H1 (cell line): ENCODE data around the gene SH2D1A. TPM values are rescaled to one million over a fixed set of nuclear protein-coding genes. Genes with fewer than 3 reads are reported as not detected.

ENCODE experiments used
- CTCF ChIA-PET: fragments of 300-600 bp; sonication (Branson Sonifier 250); formaldehyde crosslinking; loops from one replicate; lab custom pipeline; 2021; ENCODE audit not compliant: partially characterized antibody; lab: Charles Lee
- POLR2A ChIA-PET: fragments of 300-600 bp; sonication (Branson Sonifier 250); formaldehyde crosslinking; loops from one replicate; lab custom pipeline; 2021; ENCODE audit warnings: inconsistent platforms; ENCODE audit not compliant: partially characterized antibody; lab: Charles Lee
- DNase-seq, 2 experiments: peaks; one replicate each; pipeline versions ENCODE4 v3.0.0 to v3.0.0-alpha.2; 2010 to 2022; ENCODE audit warnings: low spot score in 2 of 2, low read depth in 1 of 2, mixed read lengths in 1 of 2
- FAIRE-seq: peaks from 2 replicates; lab custom pipeline; 2011; peaks lifted over from hg19 to GRCh38; lab: Jason Lieb, UNC
- H2AFZ ChIP-seq: 2 replicates; pipeline ENCODE4 v1.8.1; 2012; ENCODE audit warnings: low read length, inconsistent platforms
- H2AK5ac ChIP-seq: 2 replicates; pipeline ENCODE4 v1.6.1; 2013; ENCODE audit warnings: low read depth, low read length
- H2BK120ac ChIP-seq: replicated peaks from 2 replicates; pipeline ENCODE3; 2013; ENCODE audit warnings: low read depth, low read length, inconsistent platforms
- H2BK12ac ChIP-seq: 2 replicates; pipeline ENCODE4 v1.6.1; 2013; ENCODE audit warnings: low read depth, low read length
- H2BK15ac ChIP-seq: 2 replicates; pipeline ENCODE4 v1.6.1; 2013; ENCODE audit warnings: low read length
- H2BK20ac ChIP-seq: 2 replicates; pipeline ENCODE4 v1.6.1; 2013; ENCODE audit warnings: low read length
- H2BK5ac ChIP-seq: 2 replicates; pipeline ENCODE4 v1.6.1; 2013; ENCODE audit warnings: low read depth, low read length
- H3K14ac ChIP-seq: 2 replicates; pipeline ENCODE4 v1.6.1; 2013; ENCODE audit warnings: inconsistent platforms; ENCODE audit not compliant: insufficient read length
- H3K18ac ChIP-seq: 2 replicates; pipeline ENCODE4 v1.6.1; 2013; ENCODE audit warnings: low read length; ENCODE audit errors: extremely low read depth
- H3K23ac ChIP-seq: 2 replicates; pipeline ENCODE4 v1.6.1; 2013; ENCODE audit warnings: inconsistent platforms; ENCODE audit not compliant: insufficient read length
- H3K23me2 ChIP-seq: 2 replicates; pipeline ENCODE4 v1.6.1; 2013; ENCODE audit warnings: low read depth, low read length
- H3K27ac ChIP-seq: 2 replicates; pipeline ENCODE4 v1.6.1; 2011; ENCODE audit warnings: low read depth, low read length, inconsistent platforms
- H3K27me3 ChIP-seq, 4 experiments: replicated peaks in 1 of 4; 1 replicate in 1 of 4; 2 replicates in 3 of 4; pipeline versions ENCODE4 v1.6.1 to v1.8.1; 2011 to 2013; ENCODE audit warnings: low read length in 3 of 4, mild to moderate bottlenecking in 3 of 4, inconsistent platforms in 2 of 4, mixed read lengths in 2 of 4, moderate library complexity in 1 of 4; ENCODE audit not compliant: control insufficient read depth in 3 of 4, insufficient read depth in 3 of 4; ENCODE audit errors: extremely low read depth in 1 of 4
- H3K36me3 ChIP-seq, 4 experiments: 2 replicates each; pipeline versions ENCODE4 v1.6.1 to v1.8.1; 2011 to 2013; ENCODE audit warnings: mild to moderate bottlenecking in 4 of 4, low read length in 3 of 4, moderate library complexity in 2 of 4, control low read depth in 1 of 4, inconsistent platforms in 1 of 4; ENCODE audit not compliant: insufficient read depth in 4 of 4, control insufficient read depth in 2 of 4
- H3K4ac ChIP-seq: replicated peaks from 2 replicates; pipeline ENCODE3; 2013; ENCODE audit warnings: low read length, low read depth, mixed read lengths, inconsistent platforms; ENCODE audit not compliant: insufficient read length
- H3K4me1 ChIP-seq, 4 experiments: replicated peaks in 1 of 4; 1 replicate in 1 of 4; 2 replicates in 3 of 4; pipeline versions ENCODE4 v1.6.1 to v1.8.1; 2011 to 2013; ENCODE audit warnings: low read length in 3 of 4, inconsistent platforms in 2 of 4, mixed read lengths in 1 of 4; ENCODE audit not compliant: insufficient read depth in 4 of 4, control insufficient read depth in 3 of 4
- H3K4me2 ChIP-seq, 2 experiments: 2 replicates each; pipeline versions ENCODE4 v1.6.1 to v1.8.1; 2011 to 2013; ENCODE audit warnings: low read depth in 2 of 2, low read length in 2 of 2, control low read depth in 1 of 2, inconsistent platforms in 1 of 2, mild to moderate bottlenecking in 1 of 2; ENCODE audit not compliant: insufficient read depth in 1 of 2
- H3K4me3 ChIP-seq, 4 experiments: fragments of 200-600, 300-600 bp in 1 of 4; sonication (generic), shearing (Covaris generic), sonication (Bioruptor Twin) in 1 of 4; 2 replicates each; pipeline versions ENCODE4 v1.5.1 to v1.8.1; 2011 to 2016; ENCODE audit warnings: low read length in 4 of 4, low read depth in 3 of 4, control low read depth in 2 of 4, inconsistent platforms in 2 of 4, mild to moderate bottlenecking in 2 of 4, mixed read lengths in 1 of 4, moderate library complexity in 1 of 4; ENCODE audit not compliant: insufficient read depth in 2 of 4; ENCODE audit errors: extremely low read depth in 1 of 4
- H3K56ac ChIP-seq: replicated peaks from 2 replicates; pipeline ENCODE3; 2013; ENCODE audit warnings: low read depth, mild to moderate bottlenecking, mixed read lengths, low read length, inconsistent platforms; ENCODE audit not compliant: insufficient read length
- H3K79me1 ChIP-seq: 2 replicates; pipeline ENCODE4 v1.6.1; 2013; ENCODE audit warnings: low read depth, low read length, control low read depth
- H3K79me2 ChIP-seq, 2 experiments: 2 replicates each; pipeline versions ENCODE4 v1.6.1 to v1.8.1; 2012 to 2013; ENCODE audit warnings: low read length in 2 of 2, mild to moderate bottlenecking in 2 of 2, inconsistent platforms in 1 of 2; ENCODE audit not compliant: insufficient read depth in 2 of 2, control insufficient read depth in 1 of 2
- H3K9ac ChIP-seq, 4 experiments: replicated peaks in 1 of 4; 1 replicate in 1 of 4; 2 replicates in 3 of 4; pipeline versions ENCODE4 v1.6.1 to v1.8.1; 2011 to 2013; ENCODE audit warnings: low read depth in 3 of 4, low read length in 3 of 4, control low read depth in 2 of 4, mild to moderate bottlenecking in 2 of 4, moderate library complexity in 2 of 4, inconsistent platforms in 1 of 4; ENCODE audit errors: extremely low read depth in 1 of 4
- H3K9me3 ChIP-seq, 2 experiments: 2 replicates each; pipeline versions ENCODE4 v1.6.1 to v1.8.1; 2012 to 2013; ENCODE audit warnings: mild to moderate bottlenecking in 2 of 2, moderate library complexity in 2 of 2, control low read depth in 1 of 2, inconsistent platforms in 1 of 2, low read depth in 1 of 2, low read length in 1 of 2, mixed read lengths in 1 of 2; ENCODE audit not compliant: insufficient read depth in 2 of 2
- H4K20me1 ChIP-seq, 2 experiments: replicated peaks in 1 of 2; 2 replicates each; pipeline versions ENCODE3 to v1.8.1; 2011 to 2013; ENCODE audit warnings: inconsistent platforms in 2 of 2, low read length in 2 of 2, mild to moderate bottlenecking in 1 of 2; ENCODE audit not compliant: insufficient read depth in 2 of 2, control insufficient read depth in 1 of 2
- H4K5ac ChIP-seq: 2 replicates; pipeline ENCODE4 v1.6.1; 2013; ENCODE audit warnings: low read length, low read depth, mixed read lengths, inconsistent platforms; ENCODE audit not compliant: insufficient read length
- H4K8ac ChIP-seq: 2 replicates; pipeline ENCODE4 v1.8.0; 2013; ENCODE audit warnings: mild to moderate bottlenecking, moderate library complexity, low read length, inconsistent platforms; ENCODE audit not compliant: insufficient read depth; ENCODE audit errors: extremely low read depth
- H4K91ac ChIP-seq: replicated peaks from 2 replicates; pipeline ENCODE3; 2013; ENCODE audit warnings: low read length, mixed read lengths, inconsistent platforms; ENCODE audit not compliant: insufficient read length
- CBX8 ChIP-seq: fragments of 300-800, 300-1000 bp; sonication (generic); IDR thresholded peaks from 2 replicates; pipeline ENCODE4 v1.7.1; 2016; ENCODE audit warnings: low read depth, low read length, borderline replicate concordance
- CHD1 ChIP-seq: IDR thresholded peaks from 2 replicates; pipeline ENCODE4 v1.6.1; 2012; ENCODE audit warnings: low read depth, low read length, improper control_type of control experiment
- CTBP2 ChIP-seq: IDR thresholded peaks from 2 replicates; pipeline ENCODE4 v1.7.0; 2011; ENCODE audit warnings: borderline replicate concordance, mild to moderate bottlenecking, moderate library complexity, mixed read lengths, low read length; ENCODE audit not compliant: insufficient read depth, insufficient read length
- EP300 ChIP-seq, 2 experiments: IDR thresholded peaks; 1 replicate in 1 of 2; 2 replicates in 1 of 2; pipeline ENCODE4 v1.6.1; 2011 to 2012; ENCODE audit warnings: low read depth in 2 of 2, low read length in 2 of 2, mild to moderate bottlenecking in 2 of 2, borderline replicate concordance in 1 of 2, inconsistent platforms in 1 of 2, moderate library complexity in 1 of 2
- JUN ChIP-seq: IDR thresholded peaks from 2 replicates; pipeline ENCODE4 v1.6.1; 2011; ENCODE audit warnings: low read depth, mild to moderate bottlenecking, improper control_type of control experiment, low read length
- KDM4A ChIP-seq: IDR thresholded peaks from one replicate; pipeline ENCODE4 v1.7.1; 2012; ENCODE audit warnings: low read depth, mild to moderate bottlenecking, moderate library complexity, low read length, inconsistent platforms; ENCODE audit not compliant: severe bottlenecking
- NRF1 ChIP-seq: IDR thresholded peaks from 2 replicates; pipeline ENCODE4 v1.6.1; 2011; ENCODE audit warnings: mild to moderate bottlenecking, low read depth, low read length, improper control_type of control experiment
- POU5F1 ChIP-seq: IDR thresholded peaks from 2 replicates; pipeline ENCODE4 v1.6.1; 2011; ENCODE audit warnings: low read depth, mild to moderate bottlenecking, low read length, moderate library complexity
- RBBP5 ChIP-seq: IDR thresholded peaks from 2 replicates; pipeline ENCODE4 v1.7.1; 2012; ENCODE audit warnings: low read depth, mild to moderate bottlenecking, inconsistent platforms, low read length, moderate library complexity, borderline replicate concordance
- RXRA ChIP-seq: IDR thresholded peaks from 2 replicates; pipeline ENCODE4 v1.6.1; 2011; ENCODE audit warnings: low read depth, mild to moderate bottlenecking, low read length, moderate library complexity; ENCODE audit not compliant: insufficient read depth
- SIRT6 ChIP-seq: IDR thresholded peaks from one replicate; pipeline ENCODE4 v1.7.1; 2012; ENCODE audit warnings: low read length, inconsistent platforms
- SP2 ChIP-seq: IDR thresholded peaks from 2 replicates; pipeline ENCODE4 v1.6.1; 2012; ENCODE audit warnings: mild to moderate bottlenecking, low read length, inconsistent platforms
- USF2 ChIP-seq: IDR thresholded peaks from 2 replicates; pipeline ENCODE4 v1.6.1; 2011; ENCODE audit warnings: low read length, improper control_type of control experiment
- ZNF274 ChIP-seq: IDR thresholded peaks from 2 replicates; pipeline ENCODE4 v1.7.0; 2012; ENCODE audit warnings: low read length, borderline replicate concordance; ENCODE audit errors: extremely low read depth
- WGBS, 2 experiments: shearing (Covaris generic) in 1 of 2; methylation state at CpG; one replicate each; pipeline versions ENCODE4 v1.1.6 to v1.1.7; 2013 to 2015; ENCODE audit warnings: low lambda C conversion rate in 2 of 2, mixed read lengths in 2 of 2, inconsistent platforms in 1 of 2, low coverage in 1 of 2, missing lambda C conversion rate in 1 of 2; ENCODE audit not compliant: insufficient replicate concordance in 2 of 2, insufficient coverage in 1 of 2, insufficient read length in 1 of 2; ENCODE audit errors: extremely low coverage in 1 of 2, missing lambda C conversion rate in 1 of 2; 5-methylcytosine and 5-hydroxymethylcytosine counted together
- polyA plus RNA-seq, 7 experiments: library from polyadenylated mRNA; depleted of rRNA in 3 of 7; stranded (reverse) in 5 of 7; unstranded in 2 of 7; fragments of >200 nt in 5 of 7; fragments of 200-250 nt in 2 of 7; gene quantifications; 1 replicate in 5 of 7; 2 replicates in 1 of 7; 4 replicates in 1 of 7; pipeline versions ENCODE4 v1.2.1 to v1.2.3, GENCODE V29; 2011 to 2013; ENCODE audit warnings: missing spikeins in 2 of 7, mixed read lengths in 2 of 7
- total RNA-seq: library from RNA; stranded (reverse); fragmentation: NEBNext Ultra II Directional; extraction: Animal tissue kit (Norgen Biotek cat#: 25700); gene quantifications from 2 replicates; pipeline ENCODE4 v1.2.1, GENCODE V29; 2021

The SH2D1A gene
- total and polyA plus RNA-seq, 2 of the 8 experiments (the other 6 are each of a cell fraction or from before 2014, with no cell fraction given) = not detected

GRCh38 chrX:124354648-124355047 is 8.3 kb downstream of the SH2D1A start:
- H3K79me2 ChIP-seq = no peaks in the 10 kb centered on the region
- H4K20me1 ChIP-seq = no peaks in the 10 kb centered on the region
- no peak overlapping the region for H2BK20ac ChIP-seq
- no peak overlapping the region for H3K18ac ChIP-seq
- DNase-seq = no peak
- no peak overlapping the region for H3K56ac ChIP-seq
- H3K23ac ChIP-seq = no peak overlapping the region
- no peak overlapping the region for H3K27ac ChIP-seq
- no peak overlapping the region for H3K9ac ChIP-seq
- no peak overlapping the region for H2BK15ac ChIP-seq
- H4K91ac ChIP-seq = no peak overlapping the region
- 75% methylated on average over 2 of the region's 2 CpGs; no CpG with 5 or more reads in 1 of the 2 experiments for WGBS, 2 experiments
- no peak overlapping the region for H3K4me3 ChIP-seq
- no peak overlapping the region for H2BK5ac ChIP-seq
- peak; percentile 13 for FAIRE-seq
- H2AFZ ChIP-seq = no peak overlapping the region
- no peak overlapping the region for H2BK120ac ChIP-seq
- H3K9me3 ChIP-seq = no peaks in the 10 kb centered on the region
- no peaks in the 10 kb centered on the region for H3K4me1 ChIP-seq
- no peaks in the 10 kb centered on the region for H3K27me3 ChIP-seq
- no peaks in the 10 kb centered on the region for H3K23me2 ChIP-seq
- H3K4me2 ChIP-seq = no peak overlapping the region
- no peak overlapping the region for H4K8ac ChIP-seq
- H2BK12ac ChIP-seq = no peak overlapping the region
- no peak overlapping the region for H3K4ac ChIP-seq
- H3K36me3 ChIP-seq = no peaks in the 10 kb centered on the region
- no peaks in the 10 kb centered on the region for H3K79me1 ChIP-seq
- no peak overlapping the region for H2AK5ac ChIP-seq
- CTCF ChIA-PET = no interaction called here
- POLR2A ChIA-PET = no interaction called here
- no peak overlapping the region for H3K14ac ChIP-seq
- H4K5ac ChIP-seq = no peak overlapping the region
- TF ChIP-seq SP2 = no peak
- TF ChIP-seq USF2 = no peak
- no peak for TF ChIP-seq KDM4A
- no peak for TF ChIP-seq RBBP5
- TF ChIP-seq CHD1 = no peak
- TF ChIP-seq POU5F1 = no peak
- no peak for TF ChIP-seq ZNF274
- TF ChIP-seq RXRA = no peak
- no peak for TF ChIP-seq JUN
- no peak for TF ChIP-seq SIRT6
- TF ChIP-seq NRF1 = no peak
- no peak for TF ChIP-seq CTBP2
- no peak for TF ChIP-seq EP300 (IDR thresholded peaks at IDR 0.05; ENCODE audit: borderline replicate concordance in 1 of 2, low read depth in 2 of 2, low read length in 2 of 2)
- TF ChIP-seq CBX8 = no peak
